NOMO-1 (cell line): ENCODE measurements around the gene DISP2.
A peak's percentile ranks its signal among the peaks of the same experiment; 100 is the strongest.

Experiments used
- DNase-seq, 2 experiments: peaks; one replicate each; lab custom pipeline; 2025; ENCODE audit not compliant: unreplicated experiment in 2 of 2; lab: John Stamatoyannopoulos, UW

Gene DISP2

GRCh38 chr15:40342416-40343320, 15.4 kb upstream of the DISP2 start:
- no peak for DNase-seq

- no peak for DNase-seq
These were observed 14.5 kb upstream of the DISP2 start for GRCh38 chr15:40343512-40343911.

GRCh38 chr15:40344217-40344616, 13.8 kb upstream of the DISP2 start:
- DNase-seq: no peak

GRCh38 chr15:40344631-40345120, 13.3 kb upstream of the DISP2 start:
- peak; percentile 64 to 79 for DNase-seq

- DNase-seq: no peak
These were observed 12.7 kb upstream of the DISP2 start for GRCh38 chr15:40345225-40345866.

GRCh38 chr15:40345867-40346578, 12.0 kb upstream of the DISP2 start:
- no peak for DNase-seq

- DNase-seq: no peak
These were observed 11.2 kb upstream of the DISP2 start for GRCh38 chr15:40346579-40347558.

- DNase-seq: no peak
These were observed 10.2 kb upstream of the DISP2 start for GRCh38 chr15:40347559-40348473.

GRCh38 chr15:40348474-40348870, 9.5 kb upstream of the DISP2 start:
- no peak for DNase-seq

- DNase-seq: no peak
These were observed 8.9 kb upstream of the DISP2 start for GRCh38 chr15:40349163-40349562.

GRCh38 chr15:40352281-40352901, 5.6 kb upstream of the DISP2 start:
- DNase-seq: no peak

GRCh38 chr15:40353697-40354096, 4.3 kb upstream of the DISP2 start:
- DNase-seq: no peak

GRCh38 chr15:40354408-40355171, 3.4 kb upstream of the DISP2 start:
- peak in 1 of 2 experiments; percentile 30 for DNase-seq

GRCh38 chr15:40355976-40356585, 1.9 kb upstream of the DISP2 start:
- no peak for DNase-seq

GRCh38 chr15:40357246-40357645, 773 bp upstream of the DISP2 start:
- DNase-seq: no peak

GRCh38 chr15:40358471-40359353, 693 bp downstream of the DISP2 start:
- DNase-seq: peak in 1 of 2 experiments; percentile 32
